GM23338 (cell line): ENCODE data around the gene CYP26C1. TPM values are rescaled to one million over a fixed set of nuclear protein-coding genes. Genes with fewer than 3 reads are reported as not detected.

Experiments
- ATAC-seq: fragments of 200-7000 bp; cut with Tn5 transposase; 3 replicates; pipeline ENCODE4 v1.9.1; 2020
- DNase-seq: peaks from one replicate; pipeline ENCODE4 v3.0.0-alpha.2; 2015; ENCODE audit warnings: low spot score
- H2AFZ ChIP-seq: fragments of 200-600 bp; sonication (generic); 2 replicates; pipeline ENCODE4 v1.8.0; 2016; ENCODE audit warnings: antibody characterized with exemption, mild to moderate bottlenecking, moderate library complexity
- H3F3A ChIP-seq: fragments of 200-600 bp; sonication (generic); replicated peaks from 2 replicates; pipeline ENCODE4 v1.8.0; 2017; ENCODE audit warnings: antibody characterized with exemption, mixed run types, low read depth
- H3K27ac ChIP-seq: fragments of 200-600 bp; sonication (generic); 2 replicates; pipeline ENCODE4 v1.6.1; 2016; ENCODE audit warnings: low read depth
- H3K27me3 ChIP-seq: fragments of 200-600 bp; sonication (generic); 2 replicates; pipeline ENCODE4 v1.8.0; 2016; ENCODE audit warnings: mild to moderate bottlenecking, mixed run types, moderate library complexity; ENCODE audit not compliant: insufficient read depth
- H3K36me3 ChIP-seq: fragments of 200-600 bp; sonication (generic); 2 replicates; pipeline ENCODE4 v1.8.0; 2016; ENCODE audit warnings: mild to moderate bottlenecking; ENCODE audit not compliant: insufficient read depth
- H3K4me1 ChIP-seq: fragments of 200-600 bp; sonication (generic); 2 replicates; pipeline ENCODE4 v1.8.0; 2016; ENCODE audit warnings: mild to moderate bottlenecking, moderate library complexity; ENCODE audit not compliant: insufficient read depth
- H3K4me2 ChIP-seq: fragments of 200-600 bp; sonication (generic); 2 replicates; pipeline ENCODE4 v1.7.1; 2017; ENCODE audit warnings: mixed run types
- H3K4me3 ChIP-seq: fragments of 200-600 bp; sonication (generic); 2 replicates; pipeline ENCODE4 v1.6.1; 2016; ENCODE audit warnings: mixed run types
- H3K79me2 ChIP-seq: fragments of 200-600 bp; sonication (generic); replicated peaks from 2 replicates; pipeline ENCODE4 v1.8.0; 2017; ENCODE audit warnings: mild to moderate bottlenecking; ENCODE audit not compliant: insufficient read depth
- H3K9me2 ChIP-seq: fragments of 200-600 bp; sonication (generic); 2 replicates; pipeline ENCODE4 v1.8.0; 2017; ENCODE audit not compliant: insufficient read depth
- H4K20me1 ChIP-seq: fragments of 200-600 bp; sonication (generic); replicated peaks from 2 replicates; pipeline ENCODE4 v1.8.0; 2017; ENCODE audit warnings: mild to moderate bottlenecking; ENCODE audit not compliant: insufficient read depth
- H3K27ac Mint-ChIP-seq: 2 replicates; pipeline ENCODE4 v1.8.0; 2020; ENCODE audit warnings: inconsistent platforms, mild to moderate bottlenecking, moderate library complexity, mixed read lengths
- H3K27me3 Mint-ChIP-seq: 3 replicates; pipeline ENCODE4 v1.8.0; 2022; ENCODE audit warnings: low read depth, mild to moderate bottlenecking, moderate library complexity, mixed read lengths, inconsistent platforms; ENCODE audit not compliant: insufficient read depth, poor library complexity
- H3K36me3 Mint-ChIP-seq: 3 replicates; pipeline ENCODE4 v1.8.0; 2021; ENCODE audit warnings: low read depth, mild to moderate bottlenecking, inconsistent platforms, moderate library complexity, mixed read lengths
- H3K4me1 Mint-ChIP-seq: 3 replicates; pipeline ENCODE4 v1.8.0; 2020; ENCODE audit warnings: mild to moderate bottlenecking, inconsistent platforms, mixed read lengths
- H3K4me3 Mint-ChIP-seq: 3 replicates; pipeline ENCODE4 v1.8.0; 2021; ENCODE audit warnings: moderate library complexity, mild to moderate bottlenecking, inconsistent platforms, mixed read lengths
- H3K9me3 Mint-ChIP-seq: 3 replicates; pipeline ENCODE4 v1.8.0; 2020; ENCODE audit warnings: moderate library complexity, mild to moderate bottlenecking, inconsistent platforms, mixed read lengths
- CREB1 ChIP-seq: fragments of 250-450 bp; sonication (Bioruptor Pico); IDR thresholded peaks from 2 replicates; pipeline ENCODE4 v1.5.0; 2020; ENCODE audit warnings: low read depth, mild to moderate bottlenecking, moderate library complexity
- CTCF ChIP-seq, 2 experiments: fragments of 200-600 bp in 1 of 2; sonication (generic) in 1 of 2; conservative IDR thresholded peaks; 2 replicates each; pipeline versions ENCODE4 v1.5.1 to v1.6.1; 2016 to 2017; ENCODE audit warnings: antibody characterized with exemption in 2 of 2, low read depth in 2 of 2, mild to moderate bottlenecking in 2 of 2, moderate library complexity in 1 of 2
- ETS1 ChIP-seq: IDR thresholded peaks from 2 replicates; pipeline ENCODE4 v1.6.1; 2016; ENCODE audit warnings: antibody characterized with exemption
- EZH2 ChIP-seq: fragments of 200-600 bp; sonication (generic); IDR thresholded peaks from one replicate; pipeline ENCODE4 v1.8.0; 2017; ENCODE audit warnings: antibody characterized with exemption, mild to moderate bottlenecking, low read depth; ENCODE audit not compliant: unreplicated experiment
- EZH2phosphoT487 ChIP-seq: fragments of 200-600 bp; sonication (generic); IDR thresholded peaks from one replicate; pipeline ENCODE4 v1.8.1; 2018; ENCODE audit warnings: antibody characterized with exemption; ENCODE audit not compliant: unreplicated experiment
- JUNB ChIP-seq: IDR thresholded peaks from one replicate; pipeline ENCODE4 v1.6.1; 2016; ENCODE audit warnings: antibody characterized with exemption; ENCODE audit not compliant: unreplicated experiment
- NANOG ChIP-seq: IDR thresholded peaks from 2 replicates; pipeline ENCODE4 v1.6.1; 2016; ENCODE audit warnings: antibody characterized with exemption, borderline replicate concordance
- POLR2AphosphoS5 ChIP-seq: IDR thresholded peaks from 2 replicates; pipeline ENCODE4 v1.6.1; 2016; ENCODE audit warnings: antibody characterized with exemption, low read depth
- REST ChIP-seq: IDR thresholded peaks from one replicate; pipeline ENCODE4 v1.6.1; 2018; ENCODE audit warnings: antibody characterized with exemption; ENCODE audit not compliant: unreplicated experiment
- STAT1 ChIP-seq: IDR thresholded peaks from one replicate; pipeline ENCODE4 v1.6.1; 2016; ENCODE audit warnings: antibody characterized with exemption; ENCODE audit not compliant: unreplicated experiment
- ZNF114 ChIP-seq: fragments of 250-450 bp; sonication (Bioruptor Pico); IDR thresholded peaks from 2 replicates; pipeline ENCODE4 v1.5.0; 2020; ENCODE audit warnings: mild to moderate bottlenecking, moderate library complexity
- ZNF331 ChIP-seq: fragments of 250-450 bp; sonication (Bioruptor Pico); IDR thresholded peaks from 2 replicates; pipeline ENCODE4 v1.5.0; 2020; ENCODE audit warnings: low read depth, mild to moderate bottlenecking, moderate library complexity
- polyA plus RNA-seq: library from polyadenylated mRNA; unstranded; fragments of >200 nt; fragmentation: Nextera tagmentation; extraction: Ambion mirVana; gene quantifications from 2 replicates; pipeline ENCODE4 v1.2.1, GENCODE V29; 2016
- total RNA-seq: library from RNA; depleted of rRNA; stranded (reverse); fragments of >200 nt; shearing (Covaris generic); gene quantifications from 2 replicates; pipeline ENCODE4 v1.2.3, GENCODE V29; 2014
- TF ChIP-seq, protein P1 (sequence below): fragments of 250-450 bp; sonication (Bioruptor Pico); IDR thresholded peaks from 2 replicates; pipeline ENCODE4 v1.5.0; 2020; ENCODE audit warnings: mild to moderate bottlenecking, moderate library complexity

CYP26C1 gene
- total and polyA plus RNA-seq, 2 experiments from 2014 or later = 0.24 TPM; not detected in 1

DNA sequence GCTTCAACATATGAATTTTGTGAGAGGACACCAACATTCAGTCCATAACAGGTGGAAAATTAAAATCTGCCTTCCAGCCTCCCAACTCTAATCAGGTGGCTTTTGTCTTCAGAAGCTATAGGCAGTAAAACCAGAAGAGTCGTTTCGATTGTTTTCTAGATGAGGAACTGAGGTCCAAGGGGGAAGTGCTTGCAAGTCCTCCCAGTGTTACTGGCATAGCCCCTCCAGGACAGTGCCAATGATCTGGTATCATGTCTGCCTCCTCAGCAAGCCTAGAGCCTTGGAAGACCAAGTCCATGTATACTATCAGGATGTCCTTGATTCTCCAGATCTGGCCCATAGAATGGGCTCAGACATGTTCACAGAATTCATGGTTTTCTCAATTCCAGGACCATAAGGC, 30.0 kb downstream of the CYP26C1 start:
- H2AFZ ChIP-seq = no peak overlapping the region
- no peak overlapping the region for H3K4me3 ChIP-seq
- peaks cover 8% of the 10 kb centered on the region; the same call in 2 of the 3 replicates for H3K36me3 Mint-ChIP-seq
- peaks cover 2% of the 10 kb centered on the region; the same call in 2 of the 3 replicates for H3K9me3 Mint-ChIP-seq
- TF ChIP-seq EZH2phosphoT487 (no peak), NANOG (no peak), EZH2 (no peak), JUNB (no peak), ETS1 (no peak), STAT1 (no peak), ZNF331 (no peak), REST (no peak), ZNF114 (CRISPR knock-in tag) (no peak), CTCF (conservative IDR thresholded peaks at IDR 0.05; ENCODE audit: low read depth in 2 of 2) (no peak), CREB1 (CRISPR knock-in tag) (no peak), POLR2AphosphoS5 (no peak)
- TF ChIP-seq, protein P1, sequence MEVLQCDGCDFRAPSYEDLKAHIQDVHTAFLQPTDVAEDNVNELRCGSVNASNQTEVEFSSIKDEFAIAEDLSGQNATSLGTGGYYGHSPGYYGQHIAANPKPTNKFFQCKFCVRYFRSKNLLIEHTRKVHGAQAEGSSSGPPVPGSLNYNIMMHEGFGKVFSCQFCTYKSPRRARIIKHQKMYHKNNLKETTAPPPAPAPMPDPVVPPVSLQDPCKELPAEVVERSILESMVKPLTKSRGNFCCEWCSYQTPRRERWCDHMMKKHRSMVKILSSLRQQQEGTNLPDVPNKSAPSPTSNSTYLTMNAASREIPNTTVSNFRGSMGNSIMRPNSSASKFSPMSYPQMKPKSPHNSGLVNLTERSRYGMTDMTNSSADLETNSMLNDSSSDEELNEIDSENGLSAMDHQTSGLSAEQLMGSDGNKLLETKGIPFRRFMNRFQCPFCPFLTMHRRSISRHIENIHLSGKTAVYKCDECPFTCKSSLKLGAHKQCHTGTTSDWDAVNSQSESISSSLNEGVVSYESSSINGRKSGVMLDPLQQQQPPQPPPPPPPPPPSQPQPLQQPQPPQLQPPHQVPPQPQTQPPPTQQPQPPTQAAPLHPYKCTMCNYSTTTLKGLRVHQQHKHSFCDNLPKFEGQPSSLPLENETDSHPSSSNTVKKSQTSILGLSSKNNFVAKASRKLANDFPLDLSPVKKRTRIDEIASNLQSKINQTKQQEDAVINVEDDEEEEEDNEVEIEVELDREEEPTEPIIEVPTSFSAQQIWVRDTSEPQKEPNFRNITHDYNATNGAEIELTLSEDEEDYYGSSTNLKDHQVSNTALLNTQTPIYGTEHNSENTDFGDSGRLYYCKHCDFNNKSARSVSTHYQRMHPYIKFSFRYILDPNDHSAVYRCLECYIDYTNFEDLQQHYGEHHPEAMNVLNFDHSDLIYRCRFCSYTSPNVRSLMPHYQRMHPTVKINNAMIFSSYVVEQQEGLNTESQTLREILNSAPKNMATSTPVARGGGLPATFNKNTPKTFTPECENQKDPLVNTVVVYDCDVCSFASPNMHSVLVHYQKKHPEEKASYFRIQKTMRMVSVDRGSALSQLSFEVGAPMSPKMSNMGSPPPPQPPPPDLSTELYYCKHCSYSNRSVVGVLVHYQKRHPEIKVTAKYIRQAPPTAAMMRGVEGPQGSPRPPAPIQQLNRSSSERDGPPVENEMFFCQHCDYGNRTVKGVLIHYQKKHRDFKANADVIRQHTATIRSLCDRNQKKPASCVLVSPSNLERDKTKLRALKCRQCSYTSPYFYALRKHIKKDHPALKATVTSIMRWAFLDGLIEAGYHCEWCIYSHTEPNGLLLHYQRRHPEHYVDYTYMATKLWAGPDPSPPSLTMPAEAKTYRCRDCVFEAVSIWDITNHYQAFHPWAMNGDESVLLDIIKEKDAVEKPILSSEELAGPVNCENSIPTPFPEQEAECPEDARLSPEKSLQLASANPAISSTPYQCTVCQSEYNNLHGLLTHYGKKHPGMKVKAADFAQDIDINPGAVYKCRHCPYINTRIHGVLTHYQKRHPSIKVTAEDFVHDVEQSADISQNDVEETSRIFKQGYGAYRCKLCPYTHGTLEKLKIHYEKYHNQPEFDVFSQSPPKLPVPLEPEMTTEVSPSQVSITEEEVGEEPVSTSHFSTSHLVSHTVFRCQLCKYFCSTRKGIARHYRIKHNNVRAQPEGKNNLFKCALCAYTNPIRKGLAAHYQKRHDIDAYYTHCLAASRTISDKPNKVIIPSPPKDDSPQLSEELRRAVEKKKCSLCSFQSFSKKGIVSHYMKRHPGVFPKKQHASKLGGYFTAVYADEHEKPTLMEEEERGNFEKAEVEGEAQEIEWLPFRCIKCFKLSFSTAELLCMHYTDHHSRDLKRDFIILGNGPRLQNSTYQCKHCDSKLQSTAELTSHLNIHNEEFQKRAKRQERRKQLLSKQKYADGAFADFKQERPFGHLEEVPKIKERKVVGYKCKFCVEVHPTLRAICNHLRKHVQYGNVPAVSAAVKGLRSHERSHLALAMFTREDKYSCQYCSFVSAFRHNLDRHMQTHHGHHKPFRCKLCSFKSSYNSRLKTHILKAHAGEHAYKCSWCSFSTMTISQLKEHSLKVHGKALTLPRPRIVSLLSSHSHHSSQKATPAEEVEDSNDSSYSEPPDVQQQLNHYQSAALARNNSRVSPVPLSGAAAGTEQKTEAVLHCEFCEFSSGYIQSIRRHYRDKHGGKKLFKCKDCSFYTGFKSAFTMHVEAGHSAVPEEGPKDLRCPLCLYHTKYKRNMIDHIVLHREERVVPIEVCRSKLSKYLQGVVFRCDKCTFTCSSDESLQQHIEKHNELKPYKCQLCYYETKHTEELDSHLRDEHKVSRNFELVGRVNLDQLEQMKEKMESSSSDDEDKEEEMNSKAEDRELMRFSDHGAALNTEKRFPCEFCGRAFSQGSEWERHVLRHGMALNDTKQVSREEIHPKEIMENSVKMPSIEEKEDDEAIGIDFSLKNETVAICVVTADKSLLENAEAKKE (CRISPR knock-in tag) = no peak
- no peaks in the 10 kb centered on the region for H3K27me3 ChIP-seq
- peaks cover 26% of the 10 kb centered on the region for H3K4me1 Mint-ChIP-seq
- no peaks in the 10 kb centered on the region for H3K79me2 ChIP-seq
- H3K27ac Mint-ChIP-seq = no peak overlapping the region
- no peaks in the 10 kb centered on the region for H3K36me3 ChIP-seq
- no peak for ATAC-seq
- H3K4me3 Mint-ChIP-seq = no peak overlapping the region
- no peaks in the 10 kb centered on the region; the same call in 1 of the 2 replicates for H3F3A ChIP-seq
- no peak for DNase-seq
- H3K9me2 ChIP-seq = peaks cover 15% of the 10 kb centered on the region; the same call in 1 of the 2 replicates
- H4K20me1 ChIP-seq = no peaks in the 10 kb centered on the region
- H3K4me1 ChIP-seq = peaks cover 22% of the 10 kb centered on the region
- no peak overlapping the region for H3K27ac ChIP-seq
- peaks cover 15% of the 10 kb centered on the region for H3K27me3 Mint-ChIP-seq
- no peak overlapping the region for H3K4me2 ChIP-seq
